Gastrocnemius medialis (tissue), 4 donors: Measurements from ENCODE around the gene BNIP5.

ENCODE experiments used
- CTCF ChIP-seq, 5 experiments: fragments of 450-650 bp in 3 of 5; fragments of 200-600 bp in 2 of 5; sonication (generic) in 2 of 5; IDR thresholded peaks in 4 of 5; conservative IDR thresholded peaks in 1 of 5; 1 replicate in 4 of 5; 2 replicates in 1 of 5; pipeline ENCODE4 v1.5.1; 2016 to 2019; ENCODE audit warnings: antibody characterized with exemption in 5 of 5, mild to moderate bottlenecking in 3 of 5, moderate library complexity in 3 of 5
- POLR2A ChIP-seq, 2 donors: fragments of 450-650 bp; IDR thresholded peaks; one replicate each; pipeline ENCODE4 v1.6.1; 2017; ENCODE audit warnings: antibody characterized with exemption in 2 of 2, mild to moderate bottlenecking in 2 of 2, moderate library complexity in 2 of 2

GRCh38 chr6:36350681-36351571 is 14.2 kb upstream of the BNIP5 start:
- no peak for TF ChIP-seq CTCF (IDR thresholded peaks at IDR 0.05 in 4 of 5, conservative IDR thresholded peaks at IDR 0.05 in 1 of 5)
- no peak for TF ChIP-seq POLR2A (IDR thresholded peaks at IDR 0.05)
